ENCODE data around the gene PTPRN2. TPM values are rescaled to one million over a fixed set of nuclear protein-coding genes. Genes with fewer than 3 reads are reported as not detected.
"Not testable (repeated sequence)": the region's sequence is repeated elsewhere in the genome, so short reads cannot be mapped to it uniquely, and the experiment has no call there.

The PTPRN2 gene
- total and polyA plus RNA-seq, 2 donors: 1.7 to 1.9 TPM

DNA sequence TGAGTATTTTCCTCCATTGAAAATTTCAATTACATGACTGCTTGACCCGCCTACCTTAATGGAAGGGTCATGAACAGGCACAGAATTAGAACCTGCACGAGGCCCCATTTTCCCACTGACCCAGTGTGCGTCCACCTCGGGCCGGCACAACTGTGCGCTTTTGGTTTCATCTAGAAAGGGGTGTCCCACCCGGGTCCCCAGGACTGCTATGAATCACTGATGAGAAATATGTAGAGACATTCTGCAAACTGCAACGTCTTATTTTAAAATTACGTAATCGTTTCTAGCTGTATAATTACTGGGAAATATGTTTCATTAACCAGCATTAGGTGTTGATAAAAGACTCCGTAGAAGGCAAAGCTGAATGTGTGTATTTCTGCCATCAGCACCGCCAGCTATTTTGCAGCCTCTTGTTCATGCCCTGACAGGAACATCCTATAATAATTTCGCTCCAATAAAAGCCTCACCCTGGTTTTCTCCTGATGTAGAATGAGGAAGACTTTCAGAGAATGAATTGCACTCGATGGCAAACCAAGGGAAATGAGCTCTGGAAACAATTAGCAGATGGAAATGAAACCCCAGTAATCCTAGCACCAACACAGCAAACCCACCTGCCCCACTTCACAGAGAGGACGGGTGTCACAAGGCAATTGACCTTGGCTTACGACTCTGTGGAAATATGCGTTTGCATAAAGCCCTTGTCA lies 688.7 kb downstream of the PTPRN2 start:
- Histone ChIP-seq H3K36me3 (ENCODE audit: control insufficient read depth in 2 of 2, insufficient read depth in 2 of 2, low read length in 1 of 2) (no peaks in the 10 kb centered on the region), H3K27ac (ENCODE audit: low read depth in 1 of 2, low read length in 1 of 2) (no peak overlapping the region), H3K4me1 (ENCODE audit: control insufficient read depth in 2 of 2, insufficient read depth in 2 of 2, low read length in 2 of 2) (no peaks in the 10 kb centered on the region), H3K4me3 (ENCODE audit: low read length in 2 of 2) (no peak overlapping the region), H3K27me3 (ENCODE audit: control insufficient read depth in 2 of 2, insufficient read depth in 1 of 2, low read length in 1 of 2) (no peaks in the 10 kb centered on the region), H3K9me3 (ENCODE audit: control insufficient read depth in 2 of 2, insufficient read depth in 1 of 2, low read length in 1 of 2) (no peaks in the 10 kb centered on the region)
- DNase-seq (ENCODE audit: low read depth in 6 of 9, low spot score in 9 of 9): no peak
- WGBS: 84% methylated on average over 17 of the region's 17 CpGs

DNA sequence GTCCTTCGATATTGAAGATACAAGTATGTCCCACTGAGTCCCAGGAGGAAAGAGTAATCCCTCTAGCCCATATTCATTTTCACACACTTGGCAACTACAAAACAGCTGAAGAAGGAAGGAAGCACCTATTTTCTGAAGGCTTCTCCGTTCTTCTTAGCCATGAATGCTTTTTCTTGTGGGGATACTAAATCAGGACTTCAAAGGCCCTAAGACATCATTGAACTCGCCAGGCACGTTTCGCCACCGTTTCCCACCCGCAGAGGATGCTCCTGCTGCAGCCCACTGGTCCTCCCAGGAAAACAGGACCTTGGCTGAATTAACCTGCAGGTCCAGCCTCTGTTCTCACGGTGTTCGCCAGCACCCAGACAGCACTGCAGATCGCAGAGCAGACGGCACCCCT lies 689.4 kb downstream of the PTPRN2 start:
- no peaks in the 10 kb centered on the region for H3K36me3 ChIP-seq (ENCODE audit: control insufficient read depth in 2 of 2, insufficient read depth in 2 of 2, low read length in 1 of 2)
- H3K4me1 ChIP-seq (ENCODE audit: control insufficient read depth in 2 of 2, insufficient read depth in 2 of 2, low read length in 2 of 2): no peaks in the 10 kb centered on the region
- H3K27ac ChIP-seq (ENCODE audit: low read depth in 1 of 2, low read length in 1 of 2): no peak overlapping the region
- 88% methylated on average over 11 of the region's 11 CpGs for WGBS
- no peaks in the 10 kb centered on the region for H3K27me3 ChIP-seq (ENCODE audit: control insufficient read depth in 2 of 2, insufficient read depth in 1 of 2, low read length in 1 of 2)
- no peak for DNase-seq (ENCODE audit: low read depth in 6 of 9, low spot score in 9 of 9)
- no peaks in the 10 kb centered on the region for H3K9me3 ChIP-seq (ENCODE audit: control insufficient read depth in 2 of 2, insufficient read depth in 1 of 2, low read length in 1 of 2)
- H3K4me3 ChIP-seq (ENCODE audit: low read length in 2 of 2): no peak overlapping the region

DNA sequence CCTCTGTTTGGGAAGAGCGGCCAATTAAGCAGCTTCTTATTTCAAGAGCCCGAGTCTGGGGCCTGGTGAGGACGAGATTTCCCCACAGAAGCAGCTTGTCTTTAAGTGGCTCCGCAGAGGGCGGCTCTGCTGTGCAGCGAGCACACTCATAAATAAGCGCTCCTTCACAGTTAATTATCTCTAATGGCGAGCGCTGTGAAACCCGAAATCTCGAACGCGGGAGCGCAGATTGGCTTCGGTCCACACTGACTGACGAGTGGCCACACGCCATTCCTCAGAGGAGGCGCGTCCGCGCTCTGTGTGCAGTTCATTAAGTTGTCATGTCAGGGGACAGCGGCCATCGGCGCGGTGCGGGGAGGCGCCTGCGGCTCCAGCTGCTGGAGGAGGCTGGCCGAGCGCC lies 689.9 kb downstream of the PTPRN2 start:
- no peaks in the 10 kb centered on the region for H3K36me3 ChIP-seq (ENCODE audit: control insufficient read depth in 2 of 2, insufficient read depth in 2 of 2, low read length in 1 of 2)
- no peak overlapping the region for H3K4me3 ChIP-seq (ENCODE audit: low read length in 2 of 2)
- no peak overlapping the region for H3K27ac ChIP-seq (ENCODE audit: low read depth in 1 of 2, low read length in 1 of 2)
- 93% methylated on average over 30 of the region's 30 CpGs for WGBS
- DNase-seq (ENCODE audit: low read depth in 6 of 9, low spot score in 9 of 9): no peak
- no peaks in the 10 kb centered on the region for H3K27me3 ChIP-seq (ENCODE audit: control insufficient read depth in 2 of 2, insufficient read depth in 1 of 2, low read length in 1 of 2)
- H3K4me1 ChIP-seq (ENCODE audit: control insufficient read depth in 2 of 2, insufficient read depth in 2 of 2, low read length in 2 of 2): no peaks in the 10 kb centered on the region
- no peaks in the 10 kb centered on the region for H3K9me3 ChIP-seq (ENCODE audit: control insufficient read depth in 2 of 2, insufficient read depth in 1 of 2, low read length in 1 of 2)

DNA sequence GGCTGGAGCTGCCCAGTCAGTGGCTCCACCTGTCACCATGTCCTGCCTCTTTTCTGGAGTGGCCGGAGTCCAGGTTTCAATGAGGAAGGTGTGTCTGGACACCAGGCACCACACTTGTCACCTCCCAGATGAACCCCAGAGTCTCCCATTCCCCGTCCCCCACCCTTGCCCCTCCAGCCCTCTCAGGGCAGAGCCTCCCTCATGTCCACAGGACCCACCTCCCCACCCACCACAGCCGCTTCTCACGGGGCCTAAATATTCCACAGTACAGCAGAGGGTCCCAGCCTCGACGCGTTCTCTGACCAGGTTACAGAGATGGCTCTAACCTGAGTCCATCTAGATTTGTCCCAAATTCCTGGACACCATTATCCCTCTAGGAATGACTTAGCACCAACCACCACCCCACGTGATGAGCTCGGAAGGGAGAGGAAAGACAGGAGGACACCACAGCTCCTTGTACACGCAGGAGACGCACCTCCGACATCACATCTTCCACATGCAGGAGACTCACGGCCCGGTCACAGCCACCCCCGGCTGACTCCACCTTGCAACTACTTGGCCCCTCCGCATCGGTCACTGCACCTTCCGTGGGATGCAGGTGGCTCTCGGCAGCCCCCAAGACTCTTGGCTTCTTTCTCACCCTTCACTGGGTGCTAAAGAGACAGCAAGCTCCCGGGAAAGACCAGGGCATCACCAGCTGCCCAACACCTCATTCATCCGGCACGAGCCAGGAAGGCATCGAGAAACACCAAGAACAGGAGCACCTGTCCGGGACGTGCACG lies 690.7 kb downstream of the PTPRN2 start:
- no peaks in the 10 kb centered on the region for H3K36me3 ChIP-seq (ENCODE audit: control insufficient read depth in 2 of 2, insufficient read depth in 2 of 2, low read length in 1 of 2)
- 96% methylated on average over 26 of the region's 26 CpGs for WGBS
- H3K4me1 ChIP-seq (ENCODE audit: control insufficient read depth in 2 of 2, insufficient read depth in 2 of 2, low read length in 2 of 2): no peaks in the 10 kb centered on the region
- no peak for DNase-seq (ENCODE audit: low read depth in 6 of 9, low spot score in 9 of 9)
- no peak overlapping the region for H3K27ac ChIP-seq (ENCODE audit: low read depth in 1 of 2, low read length in 1 of 2)
- H3K4me3 ChIP-seq (ENCODE audit: low read length in 2 of 2): no peak overlapping the region
- no peaks in the 10 kb centered on the region for H3K27me3 ChIP-seq (ENCODE audit: control insufficient read depth in 2 of 2, insufficient read depth in 1 of 2, low read length in 1 of 2)
- H3K9me3 ChIP-seq (ENCODE audit: control insufficient read depth in 2 of 2, insufficient read depth in 1 of 2, low read length in 1 of 2): no peaks in the 10 kb centered on the region

DNA sequence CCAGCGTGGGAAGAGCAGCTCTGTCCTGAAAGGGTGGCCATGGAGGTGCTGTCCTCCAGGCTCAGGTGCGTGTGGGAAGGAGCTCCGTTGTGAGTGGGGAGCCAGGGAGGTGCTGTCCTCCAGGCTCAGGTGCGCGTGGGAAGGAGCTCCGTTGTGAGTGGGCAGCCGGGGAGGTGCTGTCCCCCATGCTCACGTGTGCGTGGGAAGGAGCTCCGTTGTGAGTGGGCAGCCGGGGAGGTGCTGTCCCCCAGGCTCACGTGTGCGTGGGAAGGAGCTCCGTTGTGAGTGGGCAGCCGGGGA lies 691.3 kb downstream of the PTPRN2 start:
- H3K4me3 ChIP-seq (ENCODE audit: low read length in 2 of 2); H3K36me3 ChIP-seq (ENCODE audit: control insufficient read depth in 2 of 2, insufficient read depth in 2 of 2, low read length in 1 of 2); H3K9me3 ChIP-seq (ENCODE audit: control insufficient read depth in 2 of 2, insufficient read depth in 1 of 2, low read length in 1 of 2); DNase-seq (ENCODE audit: low read depth in 6 of 9, low spot score in 9 of 9); H3K4me1 ChIP-seq (ENCODE audit: control insufficient read depth in 2 of 2, insufficient read depth in 2 of 2, low read length in 2 of 2); H3K27ac ChIP-seq (ENCODE audit: low read depth in 1 of 2, low read length in 1 of 2); H3K27me3 ChIP-seq (ENCODE audit: control insufficient read depth in 2 of 2, insufficient read depth in 1 of 2, low read length in 1 of 2): not testable (repeated sequence)
- 91% methylated on average over 15 of the region's 15 CpGs for WGBS

DNA sequence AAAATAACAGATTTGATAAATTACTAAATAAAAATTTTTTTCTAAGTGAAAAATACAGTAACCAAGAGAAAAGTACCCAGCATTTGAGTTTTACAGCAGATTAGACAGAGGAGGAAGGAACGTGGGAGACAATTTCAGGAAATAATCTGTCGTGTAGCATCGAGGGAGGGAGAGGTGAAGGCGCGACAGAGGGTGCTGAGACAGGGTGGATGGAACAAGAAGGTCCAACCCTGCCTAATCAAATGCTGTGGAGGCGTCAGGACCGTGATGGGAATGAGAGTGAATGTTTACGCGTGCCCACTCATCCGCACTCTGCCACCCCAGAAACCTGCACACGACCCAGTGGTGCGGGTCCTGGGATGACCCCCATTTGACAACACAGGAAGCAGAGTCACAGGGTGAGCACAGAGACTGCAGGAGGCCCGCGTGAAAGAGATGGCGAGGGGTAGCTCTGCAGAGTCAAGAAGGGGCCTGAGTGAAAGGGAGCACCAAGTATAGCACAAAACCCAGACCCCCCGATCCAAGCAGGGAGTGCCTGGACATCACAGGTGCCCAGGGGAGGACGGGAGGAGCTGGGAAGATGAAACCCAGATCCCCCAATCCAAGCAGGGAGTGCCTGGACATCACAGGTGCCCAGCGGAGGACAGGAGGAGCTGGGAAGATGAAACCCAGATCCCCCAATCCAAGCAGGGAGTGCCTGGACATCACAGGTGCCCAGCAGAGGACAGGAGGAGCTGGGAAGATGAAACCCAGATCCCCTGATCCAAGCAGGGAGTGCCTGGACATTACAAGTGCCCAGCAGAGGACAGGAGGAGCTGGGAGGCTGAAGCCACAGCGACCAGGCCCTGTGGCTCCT lies 691.9 kb downstream of the PTPRN2 start:
- no peaks in the 10 kb centered on the region for H3K4me1 ChIP-seq (ENCODE audit: control insufficient read depth in 2 of 2, insufficient read depth in 2 of 2, low read length in 2 of 2)
- no peaks in the 10 kb centered on the region for H3K27me3 ChIP-seq (ENCODE audit: control insufficient read depth in 2 of 2, insufficient read depth in 1 of 2, low read length in 1 of 2)
- H3K4me3 ChIP-seq (ENCODE audit: low read length in 2 of 2): no peak overlapping the region
- no peaks in the 10 kb centered on the region for H3K36me3 ChIP-seq (ENCODE audit: control insufficient read depth in 2 of 2, insufficient read depth in 2 of 2, low read length in 1 of 2)
- no peaks in the 10 kb centered on the region for H3K9me3 ChIP-seq (ENCODE audit: control insufficient read depth in 2 of 2, insufficient read depth in 1 of 2, low read length in 1 of 2)
- WGBS: 81% methylated on average over 19 of the region's 19 CpGs
- H3K27ac ChIP-seq (ENCODE audit: low read depth in 1 of 2, low read length in 1 of 2): no peak overlapping the region
- DNase-seq (ENCODE audit: low read depth in 6 of 9, low spot score in 9 of 9): no peak

DNA sequence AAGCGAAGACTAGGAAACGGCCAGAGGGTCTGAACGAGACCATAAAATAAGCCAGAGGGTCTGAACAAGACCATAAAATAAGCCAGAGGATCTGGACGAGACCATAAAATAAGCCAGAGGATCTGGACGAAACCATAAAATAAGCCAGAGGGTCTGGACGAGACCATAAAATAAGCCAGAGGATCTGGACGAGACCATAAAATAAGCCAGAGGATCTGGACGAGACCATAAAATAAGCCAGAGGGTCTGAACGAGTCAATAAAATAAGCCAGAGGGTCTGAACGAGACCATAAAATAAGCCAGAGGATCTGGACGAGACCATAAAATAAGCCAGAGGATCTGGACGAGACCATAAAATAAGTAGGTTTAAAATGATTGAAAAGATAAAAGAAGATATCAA lies 692.5 kb downstream of the PTPRN2 start:
- 81% methylated on average over 12 of the region's 12 CpGs for WGBS
- H3K4me3 ChIP-seq (ENCODE audit: low read length in 2 of 2); H3K27me3 ChIP-seq (ENCODE audit: control insufficient read depth in 2 of 2, insufficient read depth in 1 of 2, low read length in 1 of 2); H3K36me3 ChIP-seq (ENCODE audit: control insufficient read depth in 2 of 2, insufficient read depth in 2 of 2, low read length in 1 of 2); H3K4me1 ChIP-seq (ENCODE audit: control insufficient read depth in 2 of 2, insufficient read depth in 2 of 2, low read length in 2 of 2); DNase-seq (ENCODE audit: low read depth in 6 of 9, low spot score in 9 of 9); H3K27ac ChIP-seq (ENCODE audit: low read depth in 1 of 2, low read length in 1 of 2); H3K9me3 ChIP-seq (ENCODE audit: control insufficient read depth in 2 of 2, insufficient read depth in 1 of 2, low read length in 1 of 2): not testable (repeated sequence)

DNA sequence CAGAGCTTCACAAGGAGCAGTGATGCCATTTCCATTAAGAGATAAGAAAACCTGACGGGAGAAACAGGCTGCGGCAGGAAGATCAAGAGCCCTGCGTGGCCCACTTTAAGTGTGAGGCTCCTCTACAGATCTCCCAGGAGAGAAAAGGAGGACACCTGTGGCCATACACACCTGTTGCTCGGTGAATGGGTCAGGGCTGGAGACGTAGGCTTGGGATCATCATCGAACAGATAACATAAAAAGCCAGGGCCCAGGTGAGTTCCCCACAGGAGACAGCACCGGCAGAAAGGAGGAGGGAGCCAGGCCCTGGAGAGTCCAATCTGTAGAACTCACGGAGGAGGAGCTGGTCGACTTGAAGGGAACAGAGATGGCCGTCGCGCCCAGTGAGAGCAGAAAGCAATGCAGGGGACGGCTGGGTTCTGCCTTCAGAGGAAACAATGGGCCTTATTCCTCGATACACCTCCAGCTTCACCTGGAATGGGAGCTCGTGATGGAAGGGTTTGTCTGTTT lies 694.0 kb downstream of the PTPRN2 start:
- WGBS: 95% methylated on average over 15 of the region's 15 CpGs
- no peaks in the 10 kb centered on the region for H3K4me1 ChIP-seq (ENCODE audit: control insufficient read depth in 2 of 2, insufficient read depth in 2 of 2, low read length in 2 of 2)
- no peak for DNase-seq (ENCODE audit: low read depth in 6 of 9, low spot score in 9 of 9)

More for the DNA sequence above, 694.0 kb downstream of the PTPRN2 start:
- Histone ChIP-seq H3K36me3 (ENCODE audit: control insufficient read depth in 2 of 2, insufficient read depth in 2 of 2, low read length in 1 of 2) (no peaks in the 10 kb centered on the region), H3K9me3 (ENCODE audit: control insufficient read depth in 2 of 2, insufficient read depth in 1 of 2, low read length in 1 of 2) (no peaks in the 10 kb centered on the region), H3K27ac (ENCODE audit: low read depth in 1 of 2, low read length in 1 of 2) (no peak overlapping the region), H3K27me3 (ENCODE audit: control insufficient read depth in 2 of 2, insufficient read depth in 1 of 2, low read length in 1 of 2) (no peaks in the 10 kb centered on the region), H3K4me3 (ENCODE audit: low read length in 2 of 2) (no peak overlapping the region)

All from thymus (tissue), 11 donors.